ENCODE measurements around the gene NCKAP5.

The NCKAP5 gene

DNA sequence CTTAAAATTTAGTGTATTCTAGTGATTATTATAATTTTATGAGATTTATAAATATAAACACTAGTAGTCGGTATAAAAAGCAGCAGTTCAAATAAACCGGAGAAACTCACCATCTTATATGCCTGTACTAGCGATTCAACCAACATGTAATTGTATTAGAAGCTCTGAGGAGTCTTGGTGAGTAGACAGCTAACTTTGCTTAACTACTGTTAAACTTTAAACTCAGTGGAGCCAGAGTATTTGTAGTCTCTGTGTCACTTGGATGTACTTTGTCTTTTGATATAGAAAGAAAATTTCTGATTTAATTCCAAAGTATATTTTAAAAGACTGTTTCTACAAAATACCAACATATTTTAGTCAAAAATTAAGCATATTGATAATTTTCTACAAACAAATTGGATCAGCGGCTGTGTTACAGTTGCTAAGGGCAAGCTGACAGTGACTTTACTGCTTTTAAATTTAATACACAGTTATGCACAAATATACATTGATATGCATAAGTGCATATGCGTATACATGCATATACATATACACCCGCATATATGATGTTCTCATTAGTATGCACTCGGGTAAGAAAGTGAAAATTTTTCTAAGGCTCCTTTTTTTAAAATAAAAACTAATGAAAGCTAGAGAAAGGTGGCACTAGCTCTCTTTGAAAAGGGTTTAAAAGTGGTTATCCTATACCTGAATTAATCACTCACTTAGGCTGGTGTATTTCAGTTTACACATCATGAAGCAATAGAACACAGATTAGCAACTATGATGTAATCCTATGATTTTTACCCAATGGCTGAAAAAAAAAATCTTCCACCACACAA, 374.5 kb downstream of the NCKAP5 start:
- DNase-seq = no peak

DNA sequence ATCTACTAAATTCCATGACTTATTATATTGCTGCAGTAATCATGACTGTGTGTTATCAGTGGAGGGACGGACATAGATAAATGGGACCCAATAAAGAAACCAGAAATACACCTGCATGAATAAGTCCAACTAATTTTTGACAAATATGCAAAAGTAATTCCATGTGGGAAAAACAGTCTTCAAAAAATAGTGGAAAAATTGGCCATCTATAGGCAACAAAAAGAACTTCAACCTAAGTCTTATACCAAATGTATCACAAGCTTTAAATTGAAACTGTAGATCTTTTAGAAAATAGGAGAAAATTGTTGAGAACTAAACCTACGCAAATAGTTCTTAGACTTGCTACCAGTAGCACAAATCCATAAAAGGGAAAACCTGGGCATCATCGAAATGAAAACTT, 376.2 kb downstream of the NCKAP5 start:
- DNase-seq = no peak

DNA sequence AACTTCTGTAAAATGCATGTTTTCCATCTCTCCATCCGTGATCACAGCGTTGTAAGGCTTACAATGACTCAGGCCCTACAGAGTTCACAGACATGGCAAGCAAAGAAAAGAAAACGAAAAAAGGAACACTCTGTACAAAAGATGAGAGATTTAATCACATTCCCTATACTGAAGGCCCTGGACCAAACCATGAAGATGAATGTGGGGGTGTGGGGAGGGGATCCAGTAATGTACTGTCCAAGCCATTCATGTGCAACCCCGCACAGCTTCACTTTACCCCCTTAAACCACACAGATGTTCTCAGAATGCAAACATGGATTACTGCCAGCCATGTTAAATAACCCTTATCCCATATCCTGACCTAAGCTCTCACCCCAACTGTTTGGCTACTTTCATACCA, 391.1 kb downstream of the NCKAP5 start:
- DNase-seq = no peak

DNA sequence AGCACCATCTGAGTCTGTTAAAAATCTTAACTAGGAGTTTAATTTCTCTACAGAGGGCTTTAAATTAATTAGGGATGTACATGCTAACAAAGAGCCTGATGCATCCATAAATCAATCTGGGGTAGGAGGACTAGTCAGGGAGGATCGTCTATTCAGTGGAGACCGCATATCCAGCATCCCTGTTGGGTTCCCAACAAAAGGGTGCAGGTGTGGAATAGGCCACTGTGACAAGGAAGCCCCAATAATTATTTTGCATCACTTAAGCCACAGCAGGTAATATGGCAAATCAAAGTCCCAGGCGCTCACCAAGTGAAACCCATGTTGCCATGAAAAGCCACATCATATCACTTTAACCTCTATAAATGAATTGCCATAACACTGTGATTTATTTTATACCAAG, 392.3 kb downstream of the NCKAP5 start:
- no peak for DNase-seq

DNA sequence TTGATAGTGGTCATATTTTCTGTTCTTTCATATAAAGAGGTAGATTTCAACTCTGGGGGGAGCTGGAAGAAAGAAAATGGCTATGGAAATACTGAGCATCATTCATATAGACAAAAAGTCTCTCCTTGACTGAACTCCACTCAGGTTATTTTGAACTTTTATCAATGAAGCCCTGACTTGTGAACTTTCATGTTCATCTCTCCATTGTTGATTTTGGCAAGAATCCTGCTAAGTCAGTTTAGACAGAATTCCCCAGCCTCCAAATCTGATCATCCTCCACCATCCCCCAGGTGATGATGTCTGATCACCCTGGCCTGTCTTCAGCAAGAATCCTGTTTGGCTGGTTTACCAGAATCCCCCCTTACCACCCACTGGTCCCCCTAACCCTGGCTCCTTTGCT, 395.0 kb downstream of the NCKAP5 start:
- no peak for DNase-seq

DNA sequence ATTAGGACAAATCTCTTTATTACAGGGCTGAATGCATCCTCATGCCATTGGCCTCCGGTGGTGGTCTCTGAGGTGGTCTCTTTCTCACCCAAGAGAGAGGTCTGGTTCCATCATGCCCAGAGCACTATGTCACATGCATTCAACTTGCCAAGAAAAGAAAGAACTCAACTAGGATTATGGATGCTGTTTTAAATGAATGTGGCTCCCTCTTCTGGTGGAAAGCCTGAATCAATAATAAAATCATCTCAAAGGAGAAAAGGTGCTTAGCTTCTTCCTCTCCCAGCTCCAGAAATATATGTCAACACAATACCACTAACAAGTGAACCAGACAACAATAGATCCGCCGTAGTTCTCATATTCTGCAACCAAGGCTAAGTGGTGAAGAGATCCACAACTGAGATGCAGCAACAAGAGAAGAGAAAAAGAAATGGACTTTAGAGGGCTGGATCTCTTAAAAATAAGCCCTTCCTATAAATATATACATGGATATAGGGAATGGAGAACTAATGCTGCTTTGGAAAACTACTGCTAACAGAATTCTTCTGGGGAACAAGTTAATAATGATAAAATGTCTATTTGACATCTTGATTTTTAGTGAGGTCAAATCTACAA, 396.8 kb downstream of the NCKAP5 start:
- peak; percentile 75 for DNase-seq

DNA sequence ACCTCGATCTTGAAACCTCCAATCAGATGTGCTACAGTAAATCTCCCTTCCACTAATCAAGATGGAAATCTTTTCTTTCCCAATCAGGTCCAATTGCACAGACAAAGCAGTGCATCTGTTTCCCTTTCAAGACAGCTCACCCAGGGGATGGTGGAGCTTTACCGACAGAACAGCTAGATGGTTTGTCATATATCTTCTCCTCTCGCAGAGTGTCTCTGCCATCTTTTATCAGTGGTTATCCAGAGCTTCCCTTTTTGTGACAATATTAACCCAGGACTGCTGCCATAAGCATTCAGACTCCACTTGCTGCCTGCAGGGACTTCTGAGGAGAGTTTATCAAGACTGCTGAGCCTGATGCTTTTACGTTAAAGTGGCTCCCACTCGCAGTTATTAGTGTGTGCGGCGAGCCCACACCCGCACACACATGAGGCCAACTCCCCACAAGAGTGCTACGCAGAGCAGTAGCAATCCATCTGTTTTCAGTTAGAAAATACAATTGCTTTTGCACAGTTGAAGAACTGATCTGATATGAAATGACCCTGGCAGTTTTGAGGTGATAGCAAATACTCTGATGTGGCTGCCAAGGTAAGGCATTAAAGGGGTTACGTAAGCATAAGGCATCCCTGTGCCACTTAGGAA, 398.9 kb downstream of the NCKAP5 start:
- DNase-seq = peak; percentile 25

DNA sequence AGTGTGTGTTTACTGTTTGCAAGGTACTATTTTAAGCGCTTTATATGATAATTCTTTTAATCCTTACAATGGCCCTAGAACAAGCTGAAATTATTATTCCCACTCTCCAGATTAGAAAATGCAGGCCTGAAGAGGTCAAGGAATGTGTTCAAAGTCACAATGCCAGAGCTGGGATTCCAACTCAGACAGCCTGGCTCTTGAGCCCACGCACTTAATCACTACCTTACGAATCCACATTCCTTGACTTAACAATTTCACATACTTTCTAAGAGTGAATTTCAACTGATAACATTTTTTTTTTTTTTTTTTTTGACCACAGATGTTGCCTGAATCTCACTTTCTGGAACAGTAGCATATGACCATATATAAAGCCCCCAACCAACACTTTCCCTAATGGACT, 400.3 kb downstream of the NCKAP5 start:
- no peak for DNase-seq

DNA sequence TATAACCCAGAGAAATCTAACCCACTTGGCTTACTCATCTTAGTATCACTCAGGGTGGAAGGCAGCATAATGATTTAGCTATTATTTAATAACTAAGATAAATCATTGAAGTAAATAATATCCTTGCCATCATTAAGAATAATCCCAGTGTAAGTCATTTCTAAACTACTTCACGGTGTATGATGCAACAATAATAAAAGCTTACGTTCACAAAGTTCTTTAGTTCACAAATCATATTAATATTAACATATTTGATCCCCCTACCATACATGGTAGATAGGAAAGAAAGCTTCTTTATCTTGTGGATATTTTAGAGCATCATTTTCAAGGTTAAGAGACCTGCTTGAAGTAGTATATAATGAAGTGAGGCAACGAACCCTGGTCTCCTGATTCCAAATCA, 401.0 kb downstream of the NCKAP5 start:
- no peak for DNase-seq

DNA sequence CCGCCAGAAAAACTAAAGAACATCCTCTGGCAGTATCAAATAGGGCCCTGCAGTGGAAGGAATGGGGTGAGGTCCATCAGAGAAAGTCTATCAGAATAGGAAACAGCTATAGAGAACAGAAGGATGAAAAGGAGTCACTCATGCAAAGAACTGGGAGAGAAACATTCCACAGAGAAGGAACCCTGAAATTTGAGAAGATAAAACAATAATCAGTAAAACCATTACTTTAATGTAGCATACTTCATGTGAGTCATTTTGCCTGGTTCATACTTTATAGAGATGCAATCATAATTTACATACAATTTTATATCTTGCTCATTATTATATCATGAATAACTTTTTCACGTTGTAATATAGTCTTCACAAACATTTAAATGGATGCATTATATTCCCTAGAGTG, 402.2 kb downstream of the NCKAP5 start:
- no peak for DNase-seq

DNA sequence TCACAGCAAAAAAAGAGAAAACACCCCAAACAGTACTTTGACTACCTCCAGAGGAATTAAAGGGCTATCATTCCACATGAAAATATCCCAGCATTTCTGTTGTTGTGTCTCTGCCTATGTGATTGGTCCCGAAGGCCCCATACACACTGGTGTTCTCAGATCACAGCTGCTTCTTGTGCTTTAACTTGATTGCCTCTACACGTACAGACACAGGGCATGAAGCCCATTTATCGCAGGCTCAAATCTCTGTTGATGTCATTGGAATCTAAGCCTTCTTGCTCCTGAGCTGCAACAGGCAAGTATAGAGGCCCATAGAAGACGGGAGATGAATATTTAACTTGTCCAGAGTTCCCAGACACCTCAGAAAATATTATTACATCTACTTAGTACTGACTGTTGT, 405.2 kb downstream of the NCKAP5 start:
- DNase-seq = no peak

DNA sequence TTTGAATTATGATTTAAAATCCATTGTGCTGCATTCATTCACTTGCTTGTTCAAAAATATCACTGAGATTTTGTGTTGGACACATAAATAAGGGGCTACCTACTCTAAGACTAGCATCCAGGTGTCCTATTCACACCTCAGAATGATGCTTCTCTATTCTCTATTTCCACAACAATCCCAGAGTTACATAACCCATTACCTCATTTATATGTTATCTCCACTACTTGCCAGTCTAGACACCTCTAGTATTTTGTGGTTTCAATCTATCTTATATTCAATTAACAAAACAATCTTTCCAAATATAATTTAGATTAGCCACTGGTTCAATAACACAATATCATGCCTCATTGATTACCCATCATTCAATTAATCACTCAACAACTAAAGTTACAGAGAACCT, 409.8 kb downstream of the NCKAP5 start:
- no peak for DNase-seq

DNA sequence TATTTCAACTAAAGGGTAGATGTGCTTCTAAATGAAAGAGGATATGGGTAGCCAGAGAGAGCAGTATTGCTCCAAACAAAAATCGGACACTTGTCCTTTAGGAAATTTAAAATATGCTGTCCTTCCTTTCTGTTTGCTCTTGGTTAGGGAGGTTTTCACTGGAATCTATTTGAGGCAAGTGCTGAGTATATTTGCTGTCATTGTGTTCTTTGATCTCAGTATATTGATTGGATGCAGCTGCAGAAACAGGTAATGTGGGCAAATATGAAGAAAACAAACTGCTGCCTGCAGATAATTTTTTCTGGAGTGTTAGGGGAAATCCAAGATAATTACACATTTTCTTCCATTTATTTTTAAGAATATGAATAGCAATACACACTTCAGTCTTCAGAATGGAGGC, 410.2 kb downstream of the NCKAP5 start:
- DNase-seq = no peak

DNA sequence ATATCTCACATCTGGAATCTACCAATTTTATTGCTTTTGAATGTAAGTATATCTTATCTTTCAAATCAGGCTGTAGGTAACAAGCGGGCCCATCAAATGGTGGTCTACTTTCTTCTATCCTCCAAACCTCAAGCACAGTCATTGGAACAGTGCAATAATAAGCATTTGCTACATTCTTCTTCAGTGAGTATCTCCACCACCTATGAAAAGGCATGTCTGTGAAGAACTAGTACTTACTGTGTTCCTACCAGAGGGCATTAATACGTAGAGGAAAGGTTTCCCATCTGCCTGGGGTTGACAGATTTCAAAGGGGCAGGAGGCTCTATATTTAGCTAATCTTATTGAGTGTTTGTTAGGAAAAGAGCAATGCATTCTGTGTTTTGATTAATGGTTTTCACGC, 411.1 kb downstream of the NCKAP5 start:
- no peak for DNase-seq

DNA sequence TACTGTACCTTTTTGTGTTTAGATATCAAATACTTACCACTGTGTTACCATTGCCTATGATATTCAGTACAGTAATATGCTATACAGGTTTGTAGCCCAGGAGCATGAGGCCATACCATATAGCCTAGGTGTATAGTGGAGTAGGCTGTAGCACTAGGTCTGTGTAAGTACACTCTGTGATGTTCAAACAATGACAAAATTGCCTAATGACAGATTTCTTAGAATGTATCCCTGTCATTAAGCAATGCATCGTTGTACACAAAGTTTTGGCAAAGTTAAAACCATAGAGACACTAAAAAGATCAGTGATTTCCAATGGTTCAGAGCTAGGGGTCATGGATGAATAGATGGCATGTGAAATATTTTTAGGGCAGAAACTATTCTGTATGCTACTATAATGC, 415.5 kb downstream of the NCKAP5 start:
- DNase-seq = no peak

DNA sequence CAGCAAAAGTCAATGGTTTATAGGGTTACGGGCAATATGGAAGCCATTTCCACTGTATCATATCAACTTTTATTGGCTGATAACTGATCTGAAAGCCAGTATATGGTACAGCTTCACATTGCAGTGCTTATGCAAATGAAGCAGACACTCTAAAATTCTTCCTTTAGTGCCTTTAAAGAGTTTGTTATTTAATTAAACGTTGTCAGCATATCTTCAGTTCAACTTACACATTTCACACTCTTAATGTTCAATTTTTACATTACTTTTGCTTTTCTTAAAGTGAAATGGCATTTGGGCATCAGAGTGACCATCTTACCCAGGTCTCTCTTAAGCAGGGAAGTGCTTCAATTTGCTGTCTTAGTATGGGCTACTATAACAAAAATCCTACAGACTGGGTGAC, 420.1 kb downstream of the NCKAP5 start:
- no peak for DNase-seq

DNA sequence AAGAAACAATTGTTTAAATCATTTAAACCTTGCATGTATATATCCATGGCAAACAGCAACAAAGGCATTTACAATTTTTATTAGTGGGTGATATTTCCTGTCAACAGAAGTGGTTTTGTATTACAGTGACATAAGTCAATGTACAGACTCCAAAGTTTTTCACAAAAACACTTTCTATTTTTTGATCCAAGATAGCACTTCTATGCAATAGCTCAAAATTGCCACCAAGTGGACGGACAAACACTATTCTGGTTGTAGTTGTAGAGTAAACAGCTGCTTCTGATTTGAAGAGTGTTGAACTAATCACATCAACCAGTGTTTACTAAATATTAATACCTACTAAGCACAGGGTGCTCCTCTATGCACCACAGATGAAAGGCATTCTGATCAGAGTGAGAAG, 421.4 kb downstream of the NCKAP5 start:
- peak; percentile 30 for DNase-seq

DNA sequence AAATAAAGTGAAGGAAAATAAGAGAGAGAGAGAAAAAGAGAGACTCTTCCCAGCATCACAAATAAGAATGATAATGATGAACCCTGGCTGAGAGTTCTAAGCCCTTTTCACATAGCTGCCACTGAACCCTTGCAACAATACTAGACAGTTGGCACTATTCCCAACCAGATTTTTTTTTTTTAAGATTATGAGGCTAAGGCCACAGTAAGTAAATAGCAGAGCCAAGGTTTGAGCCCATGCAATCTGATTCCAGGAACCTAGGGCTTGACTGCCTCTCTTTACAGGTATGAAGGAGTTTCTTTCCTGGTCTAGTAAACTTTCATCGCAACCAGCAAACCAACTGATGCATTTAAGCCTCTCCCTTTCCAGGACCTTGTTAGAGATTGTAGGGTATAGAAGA, 424.6 kb downstream of the NCKAP5 start:
- DNase-seq = no peak

DNA sequence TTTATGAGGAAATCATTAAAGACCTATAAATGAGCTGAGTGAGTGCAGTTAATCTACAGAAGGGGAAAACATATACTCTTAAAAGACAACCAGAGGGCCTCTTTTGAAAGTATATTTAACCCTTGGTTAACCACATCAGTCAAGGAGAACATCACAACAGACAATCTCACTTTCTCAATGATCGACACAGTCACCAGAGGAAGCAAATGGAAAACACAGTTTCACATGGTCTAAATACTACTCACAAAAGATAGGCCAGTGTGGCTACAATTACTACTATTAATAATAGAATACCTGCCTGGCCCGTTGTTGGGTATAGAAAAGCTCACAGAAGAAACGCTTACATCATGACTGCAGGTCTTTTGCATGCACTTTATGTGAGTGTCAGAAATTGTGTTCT, 426.2 kb downstream of the NCKAP5 start:
- DNase-seq = no peak

DNA sequence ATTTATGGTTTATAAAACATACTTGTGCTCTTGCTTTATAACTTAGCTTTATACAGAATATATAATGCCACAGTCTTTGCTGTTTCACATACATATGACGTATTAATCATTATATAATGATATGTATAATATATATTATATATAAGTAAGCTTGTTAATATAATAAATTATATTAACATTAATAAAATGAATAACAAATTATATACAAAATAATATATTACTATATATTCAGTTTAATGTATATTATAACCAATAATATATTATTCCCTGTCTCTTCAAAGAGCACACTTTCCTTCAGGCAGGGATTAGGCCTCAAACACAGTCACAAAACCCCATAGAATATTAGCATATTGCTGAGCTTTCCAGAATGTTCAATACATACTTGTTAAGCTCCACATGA, 427.6 kb downstream of the NCKAP5 start:
- no peak for DNase-seq

DNA sequence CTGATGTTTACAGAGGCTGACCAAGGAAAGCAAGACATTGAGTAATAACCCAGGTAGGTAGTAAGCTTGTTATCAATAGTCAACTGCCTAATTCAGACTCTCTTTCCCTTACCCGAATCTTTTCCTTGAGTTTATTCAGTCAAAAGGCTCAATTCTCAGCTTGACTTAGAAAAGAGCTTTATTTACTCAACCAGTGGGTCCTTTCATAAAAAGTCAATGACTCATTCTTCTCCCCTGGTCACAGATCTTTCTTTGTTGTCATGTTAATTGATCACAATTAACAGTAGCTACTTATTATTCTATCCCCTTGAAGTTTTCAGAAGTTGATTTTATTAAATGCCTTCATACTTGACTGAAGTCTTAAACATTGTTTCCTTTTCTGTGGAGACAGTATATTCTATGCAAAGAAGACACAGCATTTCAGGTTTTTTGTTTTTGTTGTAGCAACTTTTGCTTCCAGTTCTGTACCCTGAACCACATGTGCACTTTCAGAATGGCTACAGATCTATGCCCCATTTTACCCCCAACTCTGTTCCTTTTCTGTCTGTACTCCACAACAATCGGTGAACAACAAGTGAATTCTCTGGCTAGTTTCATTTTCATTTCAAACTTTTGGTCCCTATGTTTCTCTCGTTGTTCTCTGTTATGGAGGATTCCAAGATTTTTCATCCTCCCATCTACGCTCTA, 428.3 kb downstream of the NCKAP5 start:
- peak; percentile 59 for DNase-seq

DNA sequence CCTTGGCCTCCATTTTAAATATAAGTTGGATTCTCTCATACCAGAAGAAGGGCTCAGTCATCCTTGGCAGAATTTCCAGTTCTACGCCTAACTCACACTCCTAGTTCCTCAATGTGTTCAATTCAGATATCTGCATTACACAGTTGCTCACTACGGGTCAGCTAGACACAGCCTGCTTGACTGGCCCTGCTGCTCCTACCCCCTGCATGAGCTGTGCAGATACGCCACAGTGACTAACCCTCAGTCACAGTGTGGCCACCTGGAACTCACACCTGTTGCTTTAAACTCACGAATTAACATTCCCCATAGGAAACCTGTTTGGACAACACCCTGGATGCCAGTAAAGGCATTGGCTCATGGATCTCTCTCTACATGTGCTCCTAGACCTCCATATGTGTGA, 429.6 kb downstream of the NCKAP5 start:
- DNase-seq = peak; percentile 66

DNA sequence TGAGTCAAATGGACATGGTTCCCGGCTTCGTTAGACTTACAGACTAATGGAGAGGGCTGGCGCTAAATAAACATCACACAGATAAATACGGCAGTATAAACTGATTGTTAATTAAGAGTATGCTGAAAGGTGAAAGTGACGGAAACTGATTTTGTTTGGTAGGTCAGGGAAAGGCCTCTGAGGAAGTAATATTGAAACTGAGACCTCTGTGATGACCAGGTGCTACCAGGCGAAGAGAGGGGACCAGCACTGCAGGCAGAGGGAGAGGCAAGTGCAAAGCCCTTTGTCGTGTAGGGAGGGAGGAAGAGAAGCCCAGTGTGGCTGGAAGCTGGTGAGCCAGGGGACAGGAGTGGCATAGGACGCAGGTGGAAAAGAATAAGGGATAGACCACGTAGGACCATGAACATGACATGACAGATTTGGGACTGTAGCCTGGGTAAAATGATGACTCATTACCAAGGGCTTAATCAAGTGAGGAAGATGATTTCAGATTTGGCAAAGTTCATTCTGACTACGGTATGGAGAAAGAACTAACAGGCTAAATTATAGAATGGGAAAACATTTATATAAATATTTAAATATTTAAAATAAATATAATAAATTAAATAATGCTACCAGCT, 433.1 kb downstream of the NCKAP5 start:
- DNase-seq = peak; percentile 33
